K562 (cell line): Measurements from ENCODE around the gene HINT2. TPM values are rescaled to one million over a fixed set of nuclear protein-coding genes. Genes with fewer than 3 reads are reported as not detected.

Source experiments
- ATAC-seq: fragments of 200-7000 bp; cut with Tn5 transposase; 3 replicates; pipeline ENCODE4 v1.9.1; 2020; ENCODE audit warnings: moderate library complexity
- BruUV-seq: library from RNA; stranded (reverse); fragments of 400-500 nt; replicated peaks from 2 replicates; lab custom pipeline; 2021; lab: Mats Ljungman, UMichigan
- CTCF ChIA-PET: fragments of 300-600 bp; formaldehyde crosslinking; extraction: SDS; loops from one replicate; lab custom pipeline; 2021; ENCODE audit warnings: low intra/inter-chr PET ratio; lab: Yijun Ruan, JAX
- POLR2A ChIA-PET: fragments of 300-600, 350-650 bp; sonication (Branson Sonifier 250); formaldehyde crosslinking; extraction: SDS; loops from one replicate; lab custom pipeline; 2021; ENCODE audit warnings: antibody characterized with exemption, inconsistent platforms; lab: Yijun Ruan, JAX
- DNase-seq, 4 experiments: peaks; one replicate each; pipeline versions ENCODE4 v3.0.0 to v3.0.0-alpha.2; 2011 to 2018; ENCODE audit warnings: low spot score in 3 of 4, mixed read lengths in 3 of 4; ENCODE audit errors: extremely low read depth in 1 of 4
- FAIRE-seq: peaks from 2 replicates; lab custom pipeline; 2011; peaks lifted over from hg19 to GRCh38; lab: Jason Lieb, UNC
- H2AFZ ChIP-seq: 2 replicates; pipeline ENCODE4 v1.6.0; 2011; ENCODE audit warnings: low read depth, low read length, control low read depth, inconsistent platforms
- H3K27ac ChIP-seq: fragments of 200-600 bp; 3 replicates; pipeline ENCODE4 v1.8.0; 2011; ENCODE audit warnings: low read depth, mild to moderate bottlenecking, control low read depth, inconsistent platforms, low read length, moderate library complexity, mixed read lengths; ENCODE audit errors: extremely low read depth
- H3K27me3 ChIP-seq, 2 experiments: fragments of 300-600 bp in 1 of 2; 2 replicates in 1 of 2; 3 replicates in 1 of 2; pipeline versions ENCODE4 v1.6.0 to v1.8.0; 2011; ENCODE audit warnings: inconsistent platforms in 2 of 2, low read length in 2 of 2, mild to moderate bottlenecking in 1 of 2, mixed read lengths in 1 of 2, moderate library complexity in 1 of 2; ENCODE audit not compliant: control insufficient read depth in 2 of 2, insufficient read depth in 2 of 2
- H3K36me3 ChIP-seq: fragments of 300-600 bp; 3 replicates; pipeline ENCODE4 v1.8.0; 2011; ENCODE audit warnings: mild to moderate bottlenecking, low read length, inconsistent platforms; ENCODE audit not compliant: control insufficient read depth, insufficient read depth
- H3K4me1 ChIP-seq, 2 experiments: fragments of 200-600 bp in 1 of 2; replicated peaks in 1 of 2; 2 replicates in 1 of 2; 3 replicates in 1 of 2; pipeline versions ENCODE4 v1.5.1 to v1.8.0; 2011; ENCODE audit warnings: inconsistent platforms in 2 of 2, low read length in 2 of 2, mild to moderate bottlenecking in 1 of 2, mixed read lengths in 1 of 2, moderate library complexity in 1 of 2; ENCODE audit not compliant: control insufficient read depth in 2 of 2, insufficient read depth in 2 of 2
- H3K4me2 ChIP-seq: 2 replicates; pipeline ENCODE4 v1.6.1; 2011; ENCODE audit warnings: low read length, control low read depth, inconsistent platforms, mixed read lengths; ENCODE audit not compliant: insufficient read depth
- H3K4me3 ChIP-seq: fragments of 200-600 bp; sonication (generic), shearing (Covaris generic); 2 replicates; pipeline ENCODE4 v1.5.1; 2016; ENCODE audit warnings: control low read depth, inconsistent platforms
- H3K79me2 ChIP-seq: fragments of 200-600 bp; 3 replicates; pipeline ENCODE4 v1.8.0; 2011; ENCODE audit warnings: low read length, inconsistent platforms; ENCODE audit not compliant: control insufficient read depth, insufficient read depth
- H3K9ac ChIP-seq, 2 experiments: 2 replicates each; pipeline versions ENCODE4 v1.6.0 to v1.6.1; 2011; ENCODE audit warnings: low read depth in 2 of 2, low read length in 2 of 2, control low read depth in 1 of 2, inconsistent platforms in 1 of 2, mild to moderate bottlenecking in 1 of 2, mixed read lengths in 1 of 2; ENCODE audit not compliant: insufficient read depth in 1 of 2
- H3K9me1 ChIP-seq: one replicate; pipeline ENCODE4 v1.6.0; 2011; ENCODE audit warnings: inconsistent platforms, mild to moderate bottlenecking, low read length, moderate library complexity; ENCODE audit not compliant: control insufficient read depth, insufficient read depth
- H3K9me3 ChIP-seq: replicated peaks from 2 replicates; pipeline ENCODE4 v1.5.1; 2011; ENCODE audit warnings: low read depth, low read length, inconsistent platforms; ENCODE audit not compliant: control insufficient read depth, insufficient read depth
- H4K20me1 ChIP-seq: replicated peaks from 2 replicates; pipeline ENCODE4 v1.6.1; 2011; ENCODE audit warnings: low read length, inconsistent platforms, mixed read lengths; ENCODE audit not compliant: control insufficient read depth, insufficient read depth
- CAMTA2 ChIP-seq: fragments of 250-450 bp; sonication (Bioruptor Pico); conservative IDR thresholded peaks from 2 replicates; pipeline ENCODE4 v1.5.1; 2022
- NUFIP1 ChIP-seq: fragments of 450-650 bp; IDR thresholded peaks from 2 replicates; pipeline ENCODE4 v1.6.1; 2018; ENCODE audit not compliant: partially characterized antibody
- RUNX1 ChIP-seq: sonication (generic); IDR thresholded peaks from 2 replicates; pipeline ENCODE4 v1.6.1; 2016; ENCODE audit warnings: antibody characterized with exemption, low read depth
- SPI1 ChIP-seq: IDR thresholded peaks from 2 replicates; pipeline ENCODE4 v1.6.1; 2011; ENCODE audit warnings: low read depth, low read length, control low read depth, borderline replicate concordance
- STAG1 ChIP-seq: sonication (generic); formaldehyde crosslinking; IDR thresholded peaks from 2 replicates; pipeline ENCODE4 v1.5.0; 2020; ENCODE audit warnings: missing genetic modification reagents, borderline replicate concordance
- TBP ChIP-seq: optimal IDR thresholded peaks from 2 replicates; pipeline ENCODE3; 2011; ENCODE audit warnings: low read depth, low read length, improper control_type of control experiment
- ZBED1 ChIP-seq: IDR thresholded peaks from 2 replicates; pipeline ENCODE4 v1.6.1; 2014
- ZNF79 ChIP-seq: fragments of 250-450 bp; sonication (Bioruptor Pico); IDR thresholded peaks from 2 replicates; pipeline ENCODE4 v1.4.0; 2020; ENCODE audit warnings: low read depth, mild to moderate bottlenecking, moderate library complexity
- WGBS: fragments of 100-300 bp; shearing (Covaris generic); methylation state at CpG from one replicate; pipeline ENCODE4 v1.1.6; 2016; ENCODE audit warnings: low coverage, mixed read lengths; ENCODE audit not compliant: insufficient coverage; ENCODE audit errors: missing lambda C conversion rate; 5-methylcytosine and 5-hydroxymethylcytosine counted together
- in situ Hi-C: fragments of 300-500 bp; cut with MboI; formaldehyde crosslinking; loops from 4 replicates; pipeline ENCODE4 v1.15.0; 2018; ENCODE audit warnings: inconsistent platforms, mixed read lengths
- intact Hi-C: fragments of 100-400 bp; cut with micrococcal nuclease; formaldehyde crosslinking; loops from 2 replicates; pipeline ENCODE4 v1.14.2; 2022
- polyA plus RNA-seq, 8 experiments: library from polyadenylated mRNA; depleted of rRNA in 4 of 8; stranded (reverse) in 5 of 8; unstranded in 3 of 8; fragments of >200 nt; fragmentation: Nextera tagmentation in 2 of 8; fragmentation: Illumina TruSeq in 1 of 8; extraction: Ambion mirVana in 2 of 8; extraction: Trizol in 1 of 8; gene quantifications; 2 replicates each; pipeline versions ENCODE4 v1.2.1 to v1.2.3, GENCODE V29; 2011 to 2014; ENCODE audit warnings: inconsistent platforms in 1 of 8, missing spikeins in 1 of 8
- total RNA-seq, 7 experiments: library from RNA; depleted of rRNA in 6 of 7; stranded (reverse); fragments of >200 nt in 6 of 7; fragmentation: Illumina TruSeq in 2 of 7; extraction: Trizol in 2 of 7; gene quantifications; 2 replicates each; pipeline versions ENCODE4 v1.2.1 to v1.2.3, GENCODE V29; 2011 to 2021; ENCODE audit warnings: low replicate concordance in 1 of 7
- TF ChIP-seq, protein P1 (sequence below), 2 experiments: fragments of 200-800 bp in 1 of 2; sonication (Bioruptor generic) in 1 of 2; sonication (generic) in 1 of 2; formaldehyde crosslinking in 1 of 2; IDR thresholded peaks in 1 of 2; conservative IDR thresholded peaks in 1 of 2; 2 replicates each; pipeline versions ENCODE4 v1.5.0 to v1.6.1; 2016 to 2020; ENCODE audit warnings: missing compliant biosample characterization in 1 of 2, missing genetic modification characterization in 1 of 2, missing genetic modification reagents in 1 of 2
- TF ChIP-seq, protein P2 (sequence below): fragments of 250-450 bp; sonication (Bioruptor Pico); IDR thresholded peaks from 2 replicates; pipeline ENCODE4 v1.5.0; 2021

The HINT2 gene
- total and polyA plus RNA-seq, 9 of the 15 experiments (the other 6 are each of a cell fraction or from before 2014, with no cell fraction given) = 5.6 to 44.1 (median 27.9) TPM

DNA sequence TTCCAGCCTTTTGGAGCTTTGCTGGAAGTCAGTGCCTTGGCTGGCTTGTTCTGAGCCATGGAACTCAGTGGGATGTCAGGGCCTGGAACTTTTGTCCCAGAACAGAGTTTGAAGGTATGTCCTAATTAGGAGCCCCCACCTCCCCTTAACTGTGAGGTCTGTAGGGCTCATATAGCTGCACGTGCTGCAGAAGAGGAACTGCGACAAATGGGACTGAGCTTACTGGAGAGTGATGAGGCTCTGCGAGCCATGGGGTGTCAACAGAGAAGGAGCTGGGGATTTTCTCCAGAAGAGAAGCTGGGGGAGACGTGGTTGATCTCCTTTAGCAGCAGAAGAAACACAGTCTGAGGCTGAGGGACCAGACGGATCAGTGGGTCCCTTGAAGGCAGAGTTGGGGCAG is 25.1 kb upstream of the HINT2 start:
- H3K79me2 ChIP-seq = no peaks in the 10 kb centered on the region
- intact Hi-C loops = no loop called here
- DNase-seq (no peak), FAIRE-seq (no peak), ATAC-seq (no peak)
- no peaks in the 10 kb centered on the region for H3K9me1 ChIP-seq
- no peaks in the 10 kb centered on the region for H3K9me3 ChIP-seq
- H3K27me3 ChIP-seq = peaks cover 0 to 34% of the 10 kb centered on the region in 2 experiments; a peak in 2 of 5 replicates
- H3K27ac ChIP-seq = no peak overlapping the region
- WGBS = 14% methylated on average over 4 of the region's 5 CpGs
- CTCF ChIA-PET = no interaction called here
- no peak for TF ChIP-seq CAMTA2
- TF ChIP-seq RUNX1 = no peak
- TF ChIP-seq ZBED1 = no peak
- 0 out of 2 replicates have a peak, but pooled peaks have one; percentile 22 for TF ChIP-seq SPI1
- H3K4me2 ChIP-seq = no peak overlapping the region
- in situ Hi-C loops = no loop called here
- POLR2A ChIA-PET = interaction anchor here (0.8 kb wide), 1 partner anchor 26 kb away, joined by 3 read pairs; no protein-coding TSS in a partner anchor
- H2AFZ ChIP-seq = no peak overlapping the region
- no peak overlapping the region for H3K4me3 ChIP-seq
- H4K20me1 ChIP-seq = no peaks in the 10 kb centered on the region
- H3K4me1 ChIP-seq = peaks cover 0 to 7% of the 10 kb centered on the region in 2 experiments; a peak in 1 of 5 replicates
- H3K36me3 ChIP-seq = no peaks in the 10 kb centered on the region
- BruUV-seq = no TSS peak
- H3K9ac ChIP-seq = no peak overlapping the region

DNA sequence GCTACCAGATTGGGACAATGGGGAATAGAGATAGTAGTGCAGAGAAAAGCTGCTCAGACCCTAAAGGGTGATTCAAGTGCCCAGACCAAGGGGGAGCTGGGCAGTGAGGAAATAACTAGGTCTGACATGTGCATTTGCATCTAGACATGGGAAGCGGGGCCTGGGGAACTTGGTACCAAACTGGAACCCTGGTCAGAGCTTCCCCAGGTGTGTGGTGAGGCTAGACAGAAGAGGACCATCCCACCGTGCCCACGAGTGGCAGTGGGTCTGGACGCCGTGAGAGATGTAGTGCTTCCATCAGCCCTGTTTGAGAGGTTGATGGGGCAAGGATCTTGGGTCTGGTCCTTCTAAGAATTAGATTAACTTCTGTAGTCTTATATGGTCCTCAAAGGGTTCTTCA is 21.8 kb upstream of the HINT2 start:
- no peaks in the 10 kb centered on the region for H3K9me1 ChIP-seq
- H3K27me3 ChIP-seq = peaks cover 0 to 25% of the 10 kb centered on the region in 2 experiments; a peak in 2 of 5 replicates
- no TSS peak for BruUV-seq
- ChIA-PET POLR2A (interaction anchor here (0.6 to 1.1 kb wide), 3 partner anchors 106 to 433 kb away, joined by 3 to 5 read pairs (median 3); no protein-coding TSS in a partner anchor), CTCF (no interaction called here)
- no peak for FAIRE-seq
- no peaks in the 10 kb centered on the region for H3K79me2 ChIP-seq
- H4K20me1 ChIP-seq = no peaks in the 10 kb centered on the region
- no peak for ATAC-seq
- WGBS = 45% methylated on average over 5 of the region's 5 CpGs
- in situ Hi-C loops = no loop called here
- H3K9me3 ChIP-seq = no peaks in the 10 kb centered on the region
- no peak overlapping the region for H3K27ac ChIP-seq
- H3K4me1 ChIP-seq = peaks cover 6 to 7% of the 10 kb centered on the region in 2 experiments; a peak in 3 of 5 replicates
- H3K9ac ChIP-seq = no peak overlapping the region
- H3K4me3 ChIP-seq = no peak overlapping the region
- intact Hi-C loops = no loop called here
- TF ChIP-seq ZNF79 (CRISPR knock-in tag) = no peak
- TF ChIP-seq, protein P1, sequence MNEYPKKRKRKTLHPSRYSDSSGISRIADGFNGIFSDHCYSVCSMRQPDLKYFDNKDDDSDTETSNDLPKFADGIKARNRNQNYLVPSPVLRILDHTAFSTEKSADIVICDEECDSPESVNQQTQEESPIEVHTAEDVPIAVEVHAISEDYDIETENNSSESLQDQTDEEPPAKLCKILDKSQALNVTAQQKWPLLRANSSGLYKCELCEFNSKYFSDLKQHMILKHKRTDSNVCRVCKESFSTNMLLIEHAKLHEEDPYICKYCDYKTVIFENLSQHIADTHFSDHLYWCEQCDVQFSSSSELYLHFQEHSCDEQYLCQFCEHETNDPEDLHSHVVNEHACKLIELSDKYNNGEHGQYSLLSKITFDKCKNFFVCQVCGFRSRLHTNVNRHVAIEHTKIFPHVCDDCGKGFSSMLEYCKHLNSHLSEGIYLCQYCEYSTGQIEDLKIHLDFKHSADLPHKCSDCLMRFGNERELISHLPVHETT (CRISPR knock-in tag; conservative IDR thresholded peaks at IDR 0.05 in 1 of 2, IDR thresholded peaks at IDR 0.05 in 1 of 2) = no peak
- TF ChIP-seq, protein P2, sequence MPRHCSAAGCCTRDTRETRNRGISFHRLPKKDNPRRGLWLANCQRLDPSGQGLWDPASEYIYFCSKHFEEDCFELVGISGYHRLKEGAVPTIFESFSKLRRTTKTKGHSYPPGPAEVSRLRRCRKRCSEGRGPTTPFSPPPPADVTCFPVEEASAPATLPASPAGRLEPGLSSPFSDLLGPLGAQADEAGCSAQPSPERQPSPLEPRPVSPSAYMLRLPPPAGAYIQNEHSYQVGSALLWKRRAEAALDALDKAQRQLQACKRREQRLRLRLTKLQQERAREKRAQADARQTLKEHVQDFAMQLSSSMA (CRISPR knock-in tag) = no peak
- TF ChIP-seq NUFIP1 = no peak
- TF ChIP-seq TBP = no peak
- TF ChIP-seq STAG1 = no peak
- DNase-seq = no peak
- H3K36me3 ChIP-seq = no peaks in the 10 kb centered on the region
- no peak overlapping the region for H3K4me2 ChIP-seq
- H2AFZ ChIP-seq = no peak overlapping the region
